Activated T-helper 1 cell treated with anti-CD3 and anti-CD28 coated beads, Interleukin-2, amount 50 U/mL, for 16 hours (primary cell): Measurements from ENCODE around the gene GART.
"Not testable (repeated sequence)": the region's sequence is repeated elsewhere in the genome, so short reads cannot be mapped to it uniquely, and the experiment has no call there.

Experiments used
- DNase-seq, 2 donors: peaks; one replicate each; pipeline ENCODE4 v3.0.0-alpha.2; 2020; ENCODE audit warnings: low read depth in 1 of 2, low spot score in 1 of 2

The GART gene

DNA sequence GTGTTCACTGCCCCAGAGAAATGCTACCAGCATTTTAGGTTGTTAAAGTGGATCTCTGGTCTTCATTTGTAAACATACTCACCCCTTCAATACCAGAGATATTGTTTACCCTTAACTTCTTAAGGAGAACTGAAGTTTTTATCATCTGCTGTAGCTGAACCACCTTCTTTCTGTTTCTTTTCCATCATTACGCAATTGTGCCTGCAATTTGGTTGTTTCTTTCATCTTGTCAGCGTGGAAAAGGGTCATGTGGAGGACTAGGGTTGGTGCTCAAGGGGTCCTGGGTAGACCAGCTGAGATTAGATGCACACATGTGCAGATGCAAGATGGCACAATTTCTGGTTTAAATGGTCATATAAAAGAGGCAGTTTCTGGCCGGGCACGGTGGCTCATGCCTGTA, 23.0 kb downstream of the GART start:
- DNase-seq, result no peak

DNA sequence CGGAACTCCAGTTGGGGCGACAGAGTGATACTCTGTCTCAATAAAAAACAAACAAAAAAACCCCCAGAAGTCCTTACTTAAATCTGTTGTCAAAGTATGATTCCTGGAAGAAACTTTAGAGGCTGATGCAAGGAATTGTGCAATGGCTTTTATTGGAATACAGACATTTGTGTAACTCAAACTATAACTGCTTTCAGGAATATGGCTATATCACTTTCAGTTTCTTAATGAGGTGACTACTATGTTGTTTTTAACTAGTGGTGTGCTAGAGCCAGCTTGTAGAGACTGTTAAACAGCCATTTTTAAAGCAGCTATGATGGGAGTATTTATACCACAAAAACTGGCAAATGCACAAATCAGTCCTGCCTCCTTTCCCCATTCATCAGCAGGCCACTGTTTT, 27.7 kb downstream of the GART start:
- no peak for DNase-seq

DNA sequence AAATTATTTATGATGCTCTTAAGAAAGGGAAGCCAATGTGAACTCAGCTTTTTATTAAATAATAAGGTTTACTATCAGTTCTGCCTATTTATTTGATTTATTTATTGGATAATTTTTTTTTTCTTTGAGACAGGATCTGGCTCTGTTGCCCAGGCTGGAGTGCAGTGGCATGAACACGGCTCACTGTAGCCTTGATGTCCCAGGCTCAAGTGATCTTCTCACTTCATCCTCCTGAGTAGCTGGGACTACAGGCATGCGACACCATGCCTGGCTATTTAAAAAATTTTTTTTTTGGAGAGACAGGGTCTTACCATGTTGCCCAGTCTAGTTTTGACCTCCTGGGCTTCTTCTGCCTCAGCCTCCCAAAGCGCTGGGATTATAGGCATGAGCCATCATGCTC, 29.4 kb downstream of the GART start:
- DNase-seq, result no peak

DNA sequence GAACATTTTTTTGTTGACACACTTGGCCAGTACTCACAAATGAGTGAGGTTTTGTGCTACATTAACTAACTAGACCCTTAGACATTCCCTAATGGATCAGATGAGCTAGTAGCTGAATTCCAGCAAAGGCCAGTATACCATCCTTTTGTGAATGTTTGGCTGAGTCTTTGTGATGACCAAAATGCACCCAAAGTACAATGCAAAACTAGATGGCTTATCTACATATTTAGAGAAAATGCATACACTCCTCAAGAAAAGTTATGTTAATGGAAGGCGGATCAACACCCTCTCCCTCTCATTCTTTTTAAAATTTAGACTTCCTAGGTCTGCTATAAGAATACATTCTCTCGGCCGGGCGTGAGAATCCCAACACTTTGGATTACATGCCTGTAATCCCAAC, 30.3 kb downstream of the GART start:
- no peak for DNase-seq

DNA sequence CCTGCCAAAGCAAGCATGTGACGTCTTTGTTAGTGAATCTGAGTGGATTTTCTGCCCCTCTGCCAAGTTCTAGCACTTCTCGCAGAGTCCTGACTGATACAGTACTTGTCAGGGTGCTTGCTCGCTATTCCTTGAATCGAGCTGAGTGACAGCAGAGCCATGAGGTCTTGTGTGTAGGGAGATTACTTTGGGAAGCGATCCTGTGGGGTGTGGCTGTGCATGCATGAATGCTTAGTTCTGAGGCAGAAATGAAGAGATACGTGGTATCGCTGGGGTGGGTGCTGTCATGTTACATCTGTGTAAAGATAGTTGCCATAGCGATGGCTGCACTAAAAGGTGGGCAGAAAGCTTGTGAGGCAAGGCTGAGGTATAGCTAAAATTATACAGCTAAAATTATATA, 31.1 kb downstream of the GART start:
- DNase-seq, result no peak

DNA sequence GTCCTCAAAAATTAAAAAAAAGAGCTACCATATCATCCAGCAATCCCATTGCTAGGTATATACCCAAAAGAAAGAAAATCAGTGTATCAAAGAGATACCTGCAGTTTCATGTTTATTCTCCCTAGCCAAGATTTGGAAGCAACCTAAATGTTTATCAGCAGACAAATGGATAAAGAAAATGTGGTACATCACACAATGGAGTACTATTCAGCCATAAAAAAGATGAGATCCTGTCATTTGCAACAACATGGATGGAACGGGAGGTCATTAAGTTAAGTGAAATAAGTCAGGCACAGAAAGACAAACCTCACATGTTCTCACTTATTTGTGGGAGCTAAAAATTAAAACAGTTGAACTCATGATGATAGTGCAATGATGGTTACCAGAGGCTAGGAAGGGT, 34.9 kb downstream of the GART start:
- not testable (repeated sequence) for DNase-seq

DNA sequence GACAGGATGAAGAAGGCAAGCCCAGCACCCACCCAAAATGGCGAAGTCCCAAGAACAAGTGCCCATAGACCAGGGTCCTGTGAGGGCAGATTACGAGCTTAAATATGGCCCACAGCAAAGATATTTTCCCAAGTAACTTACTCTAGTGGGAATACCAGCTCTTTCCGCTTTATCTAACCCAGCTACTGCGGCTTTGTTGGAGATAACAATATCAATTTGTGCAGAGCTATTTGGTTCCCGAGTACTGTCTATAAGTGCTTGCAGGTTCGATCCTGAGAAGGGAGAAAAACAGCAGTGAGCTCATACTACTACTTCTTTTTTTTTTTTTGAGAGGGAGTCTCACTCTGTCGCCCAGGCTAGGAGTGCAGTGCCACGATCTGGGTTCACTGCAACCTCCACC, 36.1 kb downstream of the GART start:
- no peak for DNase-seq

DNA sequence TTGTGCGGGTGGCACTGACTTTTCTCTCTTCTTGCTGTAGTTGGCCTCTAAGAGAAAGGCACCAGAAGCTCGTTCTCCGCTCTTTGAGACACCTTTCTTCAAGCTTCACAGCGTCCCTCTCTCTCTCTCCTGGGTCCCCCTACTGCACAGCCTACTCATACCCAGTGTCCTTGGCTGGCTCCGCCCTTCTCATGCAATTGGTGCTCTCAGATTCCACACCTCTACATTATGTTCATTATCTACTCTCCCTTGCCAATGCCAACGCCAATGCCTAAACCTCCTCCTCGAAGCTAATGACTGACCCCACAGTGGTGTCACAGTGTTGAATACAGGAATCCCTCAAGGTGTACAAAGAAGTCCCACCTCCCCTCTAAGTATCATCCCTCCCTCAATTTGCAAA, 45.6 kb downstream of the GART start:
- DNase-seq, result no peak

DNA sequence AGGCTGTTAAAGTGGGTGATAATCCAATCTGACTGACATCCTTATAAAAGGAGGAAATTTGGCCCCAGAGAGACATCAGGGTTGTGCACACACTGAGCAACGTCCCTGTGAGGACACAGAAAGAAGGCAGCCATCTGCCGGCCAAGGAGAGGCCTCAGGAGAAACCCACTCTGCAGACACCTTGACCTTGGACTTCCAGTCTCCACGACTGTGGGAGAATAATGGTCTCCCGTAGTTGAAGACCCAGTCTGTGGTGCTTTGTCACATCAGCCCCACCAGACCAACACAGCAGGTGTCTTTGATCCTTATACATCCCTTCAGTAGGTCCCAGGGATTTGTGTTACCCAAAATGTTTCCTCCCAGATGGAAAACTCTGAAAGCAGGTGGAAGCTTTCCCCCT, 46.2 kb downstream of the GART start:
- DNase-seq, result no peak

DNA sequence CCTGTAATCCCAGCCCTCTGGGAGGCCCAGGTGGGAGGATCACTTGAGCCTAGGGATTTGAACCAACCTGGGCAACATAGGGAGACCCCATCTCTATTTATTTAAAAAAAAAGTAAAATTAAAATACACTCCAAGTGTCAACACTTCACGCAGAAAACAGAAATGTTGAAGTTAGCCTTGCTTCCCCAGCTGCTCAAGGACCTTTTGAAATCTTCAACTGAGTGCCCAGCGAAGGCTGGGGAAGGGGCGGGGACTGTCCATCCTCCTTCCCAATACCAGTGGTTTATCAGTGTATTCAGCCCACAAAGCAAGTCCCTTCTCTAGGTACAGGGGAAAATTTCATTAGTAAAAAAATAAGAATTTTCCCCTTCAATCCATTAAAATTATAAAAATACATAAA, 48.2 kb downstream of the GART start:
- DNase-seq, result no peak

DNA sequence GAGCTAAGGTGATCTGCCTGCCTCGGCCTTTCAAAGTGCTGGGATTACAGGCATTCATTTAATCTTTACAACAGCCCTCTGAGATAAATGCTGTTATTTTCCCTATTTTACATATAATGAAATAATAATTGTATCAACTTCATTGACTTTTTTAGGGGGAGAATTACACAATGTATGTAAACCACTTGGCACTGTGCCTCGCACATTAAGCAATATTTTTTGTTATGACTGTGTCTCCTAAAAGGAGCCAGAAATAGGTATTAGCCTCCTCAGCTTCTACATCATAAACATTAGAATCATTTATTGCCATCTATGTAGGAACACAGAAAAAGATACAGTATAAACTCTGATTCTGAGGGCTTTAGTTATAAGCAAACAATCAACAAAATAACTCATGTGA, 49.3 kb downstream of the GART start:
- DNase-seq, result no peak

DNA sequence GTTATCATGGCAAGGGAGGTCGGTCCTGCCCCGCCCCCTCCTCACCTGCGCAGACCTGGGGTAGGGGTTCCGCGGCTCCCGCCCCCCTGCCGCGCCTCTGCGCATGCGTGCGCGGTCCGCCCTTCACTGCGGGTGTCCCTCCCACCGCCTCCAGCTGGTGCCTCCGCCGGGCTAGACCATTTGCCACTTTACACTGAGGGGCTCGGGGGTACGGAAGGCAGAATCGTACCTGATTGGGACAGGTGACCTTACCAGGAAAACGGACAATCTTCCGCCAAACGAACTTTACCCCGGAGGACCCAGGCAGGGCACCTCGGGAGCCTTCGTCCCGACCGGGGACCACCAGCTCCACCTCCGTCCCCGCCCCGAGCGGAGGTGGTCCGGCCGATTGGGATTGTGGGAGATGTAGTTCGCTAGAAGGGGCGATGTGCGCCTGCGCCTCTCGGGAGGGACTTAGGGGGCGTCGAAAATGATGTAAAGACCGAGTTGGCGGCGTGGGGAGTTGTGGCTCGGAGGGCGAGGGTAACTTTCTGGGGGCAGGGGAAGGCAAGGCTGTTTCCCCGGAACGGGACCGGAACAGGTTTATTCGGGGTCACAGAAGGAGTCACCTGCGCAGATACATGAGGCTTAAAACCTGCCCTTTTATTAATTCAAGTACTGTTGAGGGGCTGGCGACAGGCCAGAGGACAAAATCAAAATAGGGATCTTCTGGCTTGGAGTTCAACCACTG, 50.4 kb downstream of the GART start, which contains the start of gene DNAJC28:
TSS of gene DNAJC28 (minus strand) at position 344 of the 730 bp plus-strand sequence. CDS start 2,323 bp downstream, outside the sequence.
- DNase-seq, result peak; percentile 88

DNA sequence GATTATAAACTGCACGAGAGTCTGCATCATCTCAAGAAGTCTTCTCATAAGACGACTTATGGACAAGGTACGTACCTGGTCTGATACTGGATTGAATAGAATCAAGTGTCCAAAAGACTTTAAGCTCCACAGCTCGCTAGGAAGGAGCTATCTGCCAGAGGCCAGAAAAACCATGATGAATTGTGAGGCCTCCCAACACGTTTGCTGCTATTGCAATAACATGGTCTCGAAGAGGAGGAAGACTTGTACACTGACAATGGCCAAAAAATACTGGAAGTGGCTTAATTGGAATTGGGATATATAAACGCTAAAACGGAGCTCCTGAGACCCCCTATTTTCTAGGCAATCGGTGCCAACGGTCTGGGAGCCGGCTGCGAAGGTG, 50.9 kb downstream of the GART start:
- DNase-seq, result no peak

DNA sequence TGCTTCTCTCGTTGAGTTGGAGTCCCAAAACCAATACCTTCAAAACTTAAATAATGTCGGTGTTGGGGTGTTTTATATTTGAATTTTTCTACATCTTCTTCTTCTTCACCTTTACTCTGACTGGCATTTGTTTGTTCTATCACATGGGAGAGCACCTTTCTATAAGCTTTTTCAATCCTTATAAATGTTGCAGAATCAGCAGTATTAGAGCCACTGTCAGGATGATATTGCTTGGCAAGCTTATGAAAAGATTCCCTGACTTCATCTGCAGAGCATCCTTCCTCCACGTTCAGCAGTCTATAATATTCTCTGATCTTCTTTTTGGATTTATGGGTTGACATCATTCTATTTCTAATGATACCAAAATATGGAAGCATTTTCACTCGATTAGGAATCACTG, 53.0 kb downstream of the GART start:
- DNase-seq, result no peak

DNA sequence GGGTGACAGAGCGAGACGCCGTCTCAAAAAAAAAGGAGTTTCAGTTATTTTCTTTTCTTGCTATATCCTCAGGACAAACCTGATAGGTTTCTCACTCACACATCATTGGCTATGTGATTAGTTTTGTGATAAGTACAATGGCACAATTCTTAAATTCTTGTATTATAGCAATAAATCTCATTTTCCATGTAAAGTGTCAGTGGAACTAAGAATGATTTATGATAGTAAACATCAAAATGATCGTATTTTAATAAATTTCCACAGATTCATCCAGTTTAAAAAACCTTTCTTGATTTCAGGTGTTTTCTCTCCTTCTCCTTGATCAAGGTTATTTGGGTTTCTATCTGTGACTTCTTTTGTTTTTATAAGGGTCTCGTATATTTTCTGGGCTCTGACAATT, 53.9 kb downstream of the GART start:
- no peak for DNase-seq

DNA sequence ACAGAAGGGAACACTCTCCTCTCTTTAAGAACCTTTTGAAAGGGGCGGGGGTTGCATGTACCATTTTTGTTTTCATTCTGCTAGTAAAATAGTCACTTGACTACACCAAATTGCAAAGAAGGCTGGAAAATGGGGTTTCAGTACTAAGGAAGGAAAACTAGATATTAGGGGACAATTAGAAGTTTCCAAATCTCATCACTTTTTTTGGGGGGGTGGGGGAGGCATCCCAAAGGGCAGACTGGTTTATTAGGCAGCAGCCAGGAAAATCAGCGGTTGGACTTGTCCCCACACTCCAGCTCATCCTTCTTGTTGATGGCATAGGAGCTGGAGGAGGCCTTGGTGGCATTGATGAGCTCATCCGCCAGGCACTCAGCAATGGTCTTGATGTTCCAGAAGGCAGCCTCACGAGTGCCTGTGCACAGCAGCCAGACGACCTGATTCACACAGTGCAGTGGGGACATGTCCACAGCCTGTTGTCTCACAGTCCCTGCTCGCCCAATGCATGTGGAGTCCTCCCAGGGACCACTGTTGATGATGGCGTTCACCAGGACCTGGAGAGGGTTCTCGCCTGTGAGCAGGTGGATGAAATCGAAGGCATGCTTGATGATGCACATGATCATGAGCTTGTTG, 60.5 kb downstream of the GART start:
- no peak for DNase-seq

DNA sequence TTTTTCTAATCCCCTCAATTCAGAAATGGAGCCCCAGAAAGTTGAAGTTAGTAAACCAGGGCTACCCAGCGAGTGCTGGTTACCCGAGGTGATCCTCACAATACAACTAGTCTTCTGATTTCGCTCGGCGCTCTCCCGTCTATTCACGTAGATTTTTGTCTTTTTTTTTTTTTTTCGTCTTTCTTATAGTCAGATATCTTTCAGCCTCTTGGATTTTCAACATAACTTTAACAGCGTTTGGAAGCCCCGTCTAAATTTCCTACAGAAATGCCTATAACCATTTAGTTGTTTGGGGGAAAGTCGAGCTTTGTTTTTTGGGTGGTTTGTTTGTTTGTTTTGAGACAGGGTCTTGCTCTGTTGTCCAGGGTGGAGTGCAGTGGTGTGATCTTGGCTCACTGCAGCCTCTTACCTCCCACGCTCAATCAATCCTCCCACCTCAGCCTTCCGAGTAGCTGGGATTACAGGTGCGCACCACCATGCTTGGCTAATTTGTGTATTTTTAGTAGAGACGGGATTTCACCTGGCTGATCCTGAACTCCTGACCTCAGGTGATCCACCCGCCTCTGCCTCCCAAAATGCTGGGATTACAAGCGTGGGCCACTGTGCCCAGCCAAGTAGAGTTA, 61.3 kb downstream of the GART start:
- DNase-seq, result no peak

DNA sequence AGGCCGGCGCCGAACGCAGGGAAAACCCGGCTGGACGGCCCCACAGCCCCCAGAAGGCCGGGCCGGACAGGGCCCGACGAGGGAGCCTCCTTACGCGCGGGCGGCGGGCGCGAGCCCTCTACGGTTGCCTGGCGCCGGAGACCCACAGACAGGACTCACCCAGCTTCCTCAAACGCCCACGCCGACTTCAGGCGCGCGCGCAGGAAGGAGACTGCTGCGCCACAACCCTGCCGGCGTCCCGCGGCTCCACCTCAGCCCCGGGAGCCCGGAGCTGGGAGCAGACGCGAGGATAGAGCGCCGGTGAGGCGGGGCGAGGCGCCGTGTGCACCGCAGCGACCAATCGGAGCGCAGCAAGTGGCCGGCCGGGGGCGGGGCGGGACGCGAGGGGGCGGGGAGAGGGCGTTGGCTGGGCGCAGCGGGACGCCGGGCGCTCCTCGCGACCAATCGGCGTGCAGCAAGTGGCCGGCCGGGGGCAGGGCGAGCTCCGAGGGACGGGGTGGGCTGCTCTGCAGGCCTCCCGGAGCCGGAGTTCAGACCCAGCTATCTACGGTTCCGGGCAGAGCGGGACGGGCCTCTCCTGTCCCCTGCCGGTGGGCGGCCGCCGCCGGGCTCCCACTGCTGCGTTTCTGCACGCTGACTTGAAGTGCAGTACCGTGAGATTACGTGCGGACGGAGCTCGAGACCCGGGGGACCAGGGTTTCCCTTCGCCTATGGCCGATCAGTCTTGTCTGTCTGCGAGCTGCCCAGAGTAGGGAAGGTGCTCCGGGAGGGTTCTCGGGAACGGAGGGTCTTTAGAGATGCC, 62.0 kb downstream of the GART start, which contains the start of gene TMEM50B:
TSS of gene TMEM50B (minus strand) at position 296 of the 802 bp plus-strand sequence. CDS start 11,089 bp downstream, outside the sequence.
- DNase-seq, result peak; percentile 96

DNA sequence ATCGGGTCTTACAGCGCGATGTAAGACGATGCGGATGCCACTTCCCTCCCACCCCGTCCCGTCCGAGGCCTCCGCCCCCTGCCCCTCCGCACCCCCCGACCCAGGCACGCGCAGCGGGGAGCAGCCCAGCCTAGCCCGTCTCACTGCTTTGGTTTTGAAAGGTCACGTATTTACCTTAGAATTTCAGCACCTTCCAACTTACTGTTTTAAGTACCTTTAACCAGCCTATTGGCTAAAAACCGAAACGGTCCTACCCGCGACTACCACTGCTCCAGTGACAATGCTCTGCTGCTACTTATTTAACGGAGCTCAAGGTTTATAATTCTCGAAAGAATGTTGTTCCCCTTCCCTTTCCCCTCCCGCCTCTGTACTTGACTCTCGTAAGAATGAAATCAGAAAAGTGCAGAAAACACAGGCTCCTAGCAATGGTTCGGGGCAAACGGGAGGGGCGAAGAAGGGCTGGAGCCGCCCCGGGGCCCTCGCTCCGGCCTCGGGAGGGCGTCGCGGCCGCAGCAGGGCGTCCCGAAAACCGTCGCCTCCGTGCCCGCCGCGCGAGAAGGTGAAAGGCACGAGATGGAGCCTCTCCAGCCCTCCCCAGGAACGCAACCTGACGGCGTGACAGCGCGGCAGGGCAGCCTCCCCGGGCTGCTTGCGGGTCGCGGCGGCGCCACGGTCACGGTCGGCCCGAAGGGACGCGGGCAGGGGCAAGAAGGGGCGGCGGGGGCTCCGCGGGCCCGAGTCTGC, 62.8 kb downstream of the GART start:
- DNase-seq, result peak; percentile 13 to 17

DNA sequence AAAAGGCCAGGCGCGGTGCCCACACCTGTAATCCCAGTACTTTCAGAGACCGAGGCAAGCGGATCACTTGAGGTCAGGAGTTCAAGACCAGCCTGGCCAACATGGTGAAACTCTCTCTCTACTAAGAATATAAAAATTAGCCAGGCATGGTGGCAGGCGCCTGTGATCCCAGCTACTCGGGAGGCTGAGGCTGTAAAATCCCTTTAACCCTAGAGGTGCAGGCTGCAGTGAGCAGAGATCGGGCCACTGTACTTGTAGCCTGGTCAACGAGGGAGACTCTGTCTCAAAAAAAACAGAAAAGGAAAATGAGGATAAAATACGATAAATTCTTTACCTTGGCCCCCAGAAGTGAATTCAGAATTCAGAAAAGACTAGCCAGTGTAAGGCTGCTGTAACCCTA, 63.7 kb downstream of the GART start:
- no peak for DNase-seq

DNA sequence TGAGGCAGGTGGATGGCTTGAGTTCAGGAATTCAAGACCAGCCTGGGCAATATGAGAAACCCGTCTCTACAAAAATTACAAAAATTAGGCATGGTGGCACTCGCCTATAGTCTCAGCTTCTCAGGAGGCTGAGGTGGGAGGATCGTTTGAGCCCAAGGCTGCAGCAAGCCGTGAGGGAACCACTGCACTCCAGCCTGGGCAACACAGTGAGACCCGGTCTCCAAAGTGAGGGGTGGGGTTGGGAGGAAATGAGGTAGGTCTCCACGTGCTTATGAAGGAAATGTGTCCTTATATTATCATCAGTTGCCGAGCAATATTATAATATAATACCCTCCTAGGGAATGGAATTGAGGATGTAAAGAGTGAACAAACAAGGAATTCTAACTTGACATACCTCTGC, 64.9 kb downstream of the GART start:
- no peak for DNase-seq
